BLaER1 treated with 17β-estradiol and CSF1 and Interleukin-3, amounts not matched to agents 10 nM and 100 nM (cell line): ENCODE data around the gene SHISA5.
"Not testable (repeated sequence)": the region's sequence is repeated elsewhere in the genome, so short reads cannot be mapped to it uniquely, and the experiment has no call there.

Source experiments
- H3K27ac ChIP-seq, 11 experiments: shearing (Covaris generic); formaldehyde crosslinking; 2 replicates each; pipeline ENCODE4 v1.8.1; 2022
- H3K27me3 ChIP-seq, 11 experiments: shearing (Covaris generic); formaldehyde crosslinking; 2 replicates each; pipeline ENCODE4 v1.8.1; 2022
- H3K36me3 ChIP-seq, 11 experiments: shearing (Covaris generic); formaldehyde crosslinking; 2 replicates each; pipeline ENCODE4 v1.8.1; 2022
- H3K4me1 ChIP-seq, 10 experiments: shearing (Covaris generic); formaldehyde crosslinking; 2 replicates each; pipeline ENCODE4 v1.8.1; 2022
- H3K4me2 ChIP-seq, 11 experiments: shearing (Covaris generic); formaldehyde crosslinking; 2 replicates each; pipeline ENCODE4 v1.8.1; 2022
- H3K4me3 ChIP-seq, 10 experiments: shearing (Covaris generic); formaldehyde crosslinking; 2 replicates each; pipeline ENCODE4 v1.8.1; 2022
- H3K9ac ChIP-seq, 11 experiments: shearing (Covaris generic); formaldehyde crosslinking; 2 replicates each; pipeline ENCODE4 v1.8.1; 2022
- H3K9me3 ChIP-seq, 11 experiments: shearing (Covaris generic); formaldehyde crosslinking; replicated peaks in 1 of 11; 2 replicates each; pipeline ENCODE4 v1.8.1; 2022
- H4K20me1 ChIP-seq, 11 experiments: shearing (Covaris generic); formaldehyde crosslinking; 2 replicates each; pipeline ENCODE4 v1.8.1; 2022
- Cebpa-rat ChIP-seq, 11 experiments: shearing (Covaris generic); IDR thresholded peaks; 2 replicates each; pipeline ENCODE4 v1.8.1; 2022

Gene SHISA5

DNA sequence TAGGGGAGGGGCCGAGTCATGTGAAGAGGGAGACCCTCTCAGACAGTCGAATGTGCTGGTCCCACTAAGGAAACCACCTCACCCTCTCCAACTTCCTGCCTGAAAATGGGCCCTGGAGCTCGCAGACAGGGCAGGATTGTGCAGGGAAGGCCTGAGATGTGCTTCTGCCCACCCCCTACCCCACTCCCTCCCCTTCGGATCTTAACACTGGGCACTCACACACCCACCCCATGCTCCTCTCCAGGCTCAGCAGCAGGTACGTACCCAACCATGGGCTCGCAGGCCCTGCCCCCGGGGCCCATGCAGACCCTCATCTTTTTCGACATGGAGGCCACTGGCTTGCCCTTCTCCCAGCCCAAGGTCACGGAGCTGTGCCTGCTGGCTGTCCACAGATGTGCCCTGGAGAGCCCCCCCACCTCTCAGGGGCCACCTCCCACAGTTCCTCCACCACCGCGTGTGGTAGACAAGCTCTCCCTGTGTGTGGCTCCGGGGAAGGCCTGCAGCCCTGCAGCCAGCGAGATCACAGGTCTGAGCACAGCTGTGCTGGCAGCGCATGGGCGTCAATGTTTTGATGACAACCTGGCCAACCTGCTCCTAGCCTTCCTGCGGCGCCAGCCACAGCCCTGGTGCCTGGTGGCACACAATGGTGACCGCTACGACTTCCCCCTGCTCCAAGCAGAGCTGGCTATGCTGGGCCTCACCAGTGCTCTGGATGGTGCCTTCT is 37.4 kb downstream of the SHISA5 start:
- TF ChIP-seq Cebpa-rat (IDR thresholded peaks at IDR 0.05), result no peak
- H3K9ac ChIP-seq, result peak overlapping the region; percentile 85 to 99 (median 93)
- no peaks in the 10 kb centered on the region for H3K27me3 ChIP-seq
- peaks cover 30 to 79% (median 63%) of the 10 kb centered on the region in 11 experiments for H3K36me3 ChIP-seq
- no peaks in the 10 kb centered on the region for H3K9me3 ChIP-seq
- peak overlapping the region; percentile 61 to 85 (median 73) for H3K4me3 ChIP-seq
- peaks cover 58 to 70% (median 64%) of the 10 kb centered on the region in 10 experiments for H3K4me1 ChIP-seq
- peak overlapping the region; percentile 83 to 100 (median 98) for H3K27ac ChIP-seq
- H4K20me1 ChIP-seq, result peaks cover 17 to 45% (median 41%) of the 10 kb centered on the region in 11 experiments; a peak in 19 of 22 replicates
- H3K4me2 ChIP-seq, result peak overlapping the region; percentile 91 to 100 (median 99)

DNA sequence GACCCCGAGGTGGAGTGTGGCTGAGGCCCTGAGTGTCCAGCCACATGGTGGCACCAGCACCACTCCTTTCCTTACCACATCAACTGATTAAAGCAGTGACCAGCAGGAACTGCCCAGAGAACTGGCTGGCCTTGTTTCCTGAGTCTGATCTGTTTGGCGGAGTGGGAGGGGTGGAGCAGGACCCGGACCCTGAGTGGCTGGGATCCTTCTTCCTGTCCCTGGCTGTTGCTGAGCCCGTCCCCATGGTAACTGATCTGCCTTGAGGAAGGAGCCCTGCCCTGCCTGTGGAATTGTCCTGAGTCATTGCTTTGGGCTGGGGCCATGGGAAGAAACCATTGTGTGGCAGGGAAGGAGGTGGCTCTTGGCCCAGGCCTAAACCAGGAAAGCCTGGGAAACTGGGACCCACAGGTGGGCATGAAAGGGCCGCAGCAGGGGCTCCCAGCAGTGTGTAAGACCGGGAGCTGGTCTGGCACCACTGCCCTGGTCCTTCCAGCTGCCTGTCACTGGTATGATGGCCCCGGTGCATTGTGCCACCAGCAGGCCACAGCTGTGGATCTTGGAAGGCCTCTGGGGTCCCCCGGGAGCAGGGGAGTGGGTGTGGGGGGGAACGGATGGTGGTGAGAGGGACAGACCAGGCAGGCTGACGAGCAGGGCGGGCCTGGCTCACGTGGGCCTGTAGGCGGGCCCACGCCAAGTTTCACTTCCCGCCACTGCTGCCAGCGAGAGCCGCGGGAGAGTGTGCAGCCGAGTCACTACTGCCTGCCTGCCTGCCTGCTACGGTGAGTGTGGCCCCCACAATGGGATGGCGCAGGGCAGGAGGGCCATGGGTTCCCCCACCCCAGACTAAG is 38.2 kb downstream of the SHISA5 start:
- Histone ChIP-seq H3K4me2 (peak overlapping the region; percentile 91 to 100 (median 99)), H3K9ac (peak overlapping the region; percentile 85 to 99 (median 93)), H3K4me3 (peak overlapping the region; percentile 61 to 85 (median 73)), H3K9me3 (no peaks in the 10 kb centered on the region), H3K36me3 (peaks cover 35 to 87% (median 68%) of the 10 kb centered on the region in 11 experiments), H3K27me3 (no peaks in the 10 kb centered on the region), H3K4me1 (peaks cover 50 to 64% (median 60%) of the 10 kb centered on the region in 10 experiments), H4K20me1 (peaks cover 17 to 49% (median 41%) of the 10 kb centered on the region in 11 experiments; a peak in 19 of 22 replicates), H3K27ac (peak overlapping the region; percentile 83 to 100 (median 98))
- TF ChIP-seq Cebpa-rat (IDR thresholded peaks at IDR 0.05), result no peak

DNA sequence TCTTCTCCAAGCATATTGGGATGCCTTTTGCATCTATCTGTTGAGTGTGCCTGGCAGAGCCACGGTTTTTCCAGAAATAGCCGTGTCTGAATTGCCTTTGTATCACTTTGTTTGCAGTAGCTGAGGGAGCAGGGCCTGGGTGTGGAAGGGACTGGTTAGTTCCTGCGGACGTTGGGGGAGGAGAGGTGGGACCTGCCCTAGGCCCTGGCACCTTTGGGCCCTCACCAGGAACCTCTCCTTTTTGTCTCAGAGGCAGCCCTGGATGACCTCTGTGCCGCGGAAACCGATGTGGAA is 38.8 kb downstream of the SHISA5 start:
- H4K20me1 ChIP-seq, result peaks cover 17 to 48% (median 36%) of the 10 kb centered on the region in 11 experiments; a peak in 19 of 22 replicates
- H3K27ac ChIP-seq, result peak overlapping the region; percentile 28 to 100 (median 97); a peak in 21 of 22 replicates
- no peaks in the 10 kb centered on the region for H3K27me3 ChIP-seq
- H3K4me1 ChIP-seq, result peaks cover 44 to 64% (median 55%) of the 10 kb centered on the region in 10 experiments
- H3K4me3 ChIP-seq, result peak overlapping the region in 4 of 10 experiments; percentile 72 to 85 (median 75); a peak in 5 of 20 replicates
- H3K9ac ChIP-seq, result peak overlapping the region in 10 of 11 experiments; percentile 85 to 99 (median 92); a peak in 19 of 22 replicates
- TF ChIP-seq Cebpa-rat (IDR thresholded peaks at IDR 0.05), result no peak
- peaks cover 41 to 87% (median 70%) of the 10 kb centered on the region in 11 experiments for H3K36me3 ChIP-seq
- H3K4me2 ChIP-seq, result peak overlapping the region; percentile 25 to 100 (median 99); a peak in 21 of 22 replicates
- H3K9me3 ChIP-seq, result no peaks in the 10 kb centered on the region

DNA sequence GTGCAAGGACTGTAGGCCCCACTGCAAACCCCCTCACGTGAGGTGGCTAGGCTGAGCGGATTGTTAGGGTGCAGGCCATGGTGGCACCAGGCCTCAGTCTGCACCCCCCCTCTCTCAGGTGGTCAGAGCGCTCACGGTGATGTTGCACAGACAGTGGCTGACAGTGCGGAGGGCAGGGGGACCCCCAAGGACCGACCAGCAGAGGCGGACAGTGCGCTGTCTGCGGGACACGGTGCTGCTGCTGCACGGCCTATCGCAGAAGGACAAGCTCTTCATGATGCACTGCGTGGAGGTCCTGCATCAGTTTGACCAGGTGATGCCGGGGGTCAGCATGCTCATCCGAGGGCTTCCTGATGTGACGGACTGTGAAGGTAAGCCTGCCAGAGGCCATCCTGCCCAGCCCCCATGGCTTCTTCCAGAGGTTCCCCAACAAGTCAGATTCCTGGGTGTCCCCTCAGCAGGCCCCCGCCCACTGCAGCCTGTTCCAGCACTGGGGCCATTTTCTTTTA is 39.2 kb downstream of the SHISA5 start:
- Histone ChIP-seq H3K4me2 (peak overlapping the region in 9 of 11 experiments; percentile 25 to 100 (median 99); a peak in 18 of 22 replicates), H3K4me3 (no peak overlapping the region), H3K9me3 (no peaks in the 10 kb centered on the region), H3K4me1 (peaks cover 40 to 59% (median 51%) of the 10 kb centered on the region in 10 experiments), H3K36me3 (peaks cover 45 to 87% (median 70%) of the 10 kb centered on the region in 11 experiments), H3K27me3 (no peaks in the 10 kb centered on the region), H3K27ac (peak overlapping the region in 10 of 11 experiments; percentile 28 to 100 (median 96); a peak in 18 of 22 replicates), H4K20me1 (peaks cover 17 to 44% (median 32%) of the 10 kb centered on the region in 11 experiments; a peak in 19 of 22 replicates), H3K9ac (peak overlapping the region in 9 of 11 experiments; percentile 85 to 99 (median 93); a peak in 15 of 22 replicates)
- TF ChIP-seq Cebpa-rat (IDR thresholded peaks at IDR 0.05), result no peak

DNA sequence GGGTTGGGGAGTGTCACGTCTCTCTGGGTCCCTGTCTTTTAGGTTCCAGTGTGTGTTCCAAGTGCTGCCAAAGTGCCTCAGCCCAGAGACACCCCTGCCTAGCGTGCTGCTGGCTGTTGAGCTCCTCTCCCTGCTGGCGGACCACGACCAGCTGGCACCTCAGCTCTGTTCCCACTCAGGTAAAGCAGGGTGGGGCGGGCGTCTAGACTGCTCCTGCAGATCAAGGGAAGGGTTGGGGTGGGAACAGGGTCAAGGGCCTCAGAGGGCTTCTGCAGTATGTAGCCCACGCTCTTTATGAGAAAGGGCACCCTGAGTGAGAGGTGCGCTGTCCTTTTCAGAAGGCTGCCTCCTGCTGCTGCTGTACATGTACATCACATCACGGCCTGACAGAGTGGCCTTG is 40.3 kb downstream of the SHISA5 start:
- Histone ChIP-seq H3K36me3 (peaks cover 45 to 87% (median 70%) of the 10 kb centered on the region in 11 experiments), H3K9ac (0 out of 22 replicates have a peak overlapping the region, but pooled peaks of 3 of the 11 experiments have one; percentile 1 to 19 (median 17))

DNA sequence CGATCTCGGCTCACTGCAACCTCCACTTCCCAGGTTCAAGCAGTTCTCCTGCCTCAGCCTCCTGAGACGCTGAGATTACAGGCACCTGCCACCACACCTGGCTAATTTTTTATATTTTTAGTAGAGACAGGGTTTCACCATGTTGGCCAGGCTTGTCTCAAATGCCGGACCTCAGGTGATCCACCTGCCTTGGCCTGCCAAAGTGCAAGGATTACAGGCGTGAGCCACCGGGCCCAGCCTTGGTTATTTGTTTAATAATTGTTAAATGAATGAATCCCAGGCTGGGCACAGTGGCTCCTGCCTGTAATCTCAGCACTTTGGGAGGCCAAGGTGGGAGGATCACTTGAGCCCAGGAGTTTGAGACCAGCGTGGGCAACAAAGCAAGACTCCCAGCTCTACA is 42.2 kb downstream of the SHISA5 start:
- not testable (repeated sequence) for H3K9ac ChIP-seq, H3K9me3 ChIP-seq, H3K4me3 ChIP-seq, H3K4me2 ChIP-seq, H3K27me3 ChIP-seq, H3K27ac ChIP-seq
- peaks cover 10 to 29% (median 21%) of the 10 kb centered on the region in 10 experiments for H3K4me1 ChIP-seq
- peaks cover 48 to 87% (median 70%) of the 10 kb centered on the region in 11 experiments for H3K36me3 ChIP-seq
- peaks cover 0 to 14% (median 2%) of the 10 kb centered on the region in 11 experiments; a peak in 12 of 22 replicates for H4K20me1 ChIP-seq

More for the DNA sequence above, 40.3 kb downstream of the SHISA5 start:
- H3K4me2 ChIP-seq, result no peak overlapping the region
- TF ChIP-seq Cebpa-rat (IDR thresholded peaks at IDR 0.05), result no peak
- no peak overlapping the region; a peak in 1 of 22 replicates for H3K27ac ChIP-seq
- no peak overlapping the region for H3K4me3 ChIP-seq
- no peaks in the 10 kb centered on the region for H3K27me3 ChIP-seq
- peaks cover 29 to 49% (median 40%) of the 10 kb centered on the region in 10 experiments for H3K4me1 ChIP-seq
- peaks cover 13 to 33% (median 21%) of the 10 kb centered on the region in 11 experiments; a peak in 19 of 22 replicates for H4K20me1 ChIP-seq
- H3K9me3 ChIP-seq, result no peaks in the 10 kb centered on the region

DNA sequence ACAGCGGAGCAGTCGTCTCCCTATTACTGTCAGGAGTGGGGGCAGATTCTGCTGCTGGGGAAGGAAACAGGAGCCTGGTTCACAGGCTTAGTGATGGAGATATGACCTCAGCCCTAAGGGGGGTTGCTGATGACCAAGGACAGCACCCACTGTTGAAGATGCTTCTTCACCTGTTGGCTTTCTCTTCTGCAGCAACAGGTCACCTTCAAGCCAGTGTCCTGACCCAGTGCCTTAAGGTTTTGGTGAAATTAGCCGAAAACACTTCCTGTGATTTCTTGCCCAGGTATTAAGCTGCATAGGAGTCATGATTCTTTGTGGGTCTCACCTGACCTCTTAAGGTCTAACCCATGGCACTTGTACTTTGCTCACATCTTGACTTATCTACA is 43.5 kb downstream of the SHISA5 start:
- Histone ChIP-seq H3K4me1 (peaks cover 8 to 22% (median 12%) of the 10 kb centered on the region in 10 experiments), H3K27me3 (no peaks in the 10 kb centered on the region), H3K4me2 (no peak overlapping the region; a peak in 1 of 22 replicates), H3K27ac (no peak overlapping the region), H3K9ac (0 out of 22 replicates have a peak overlapping the region, but pooled peaks of 1 of the 11 experiments have one; percentile 25), H4K20me1 (peaks cover 0 to 12% (median 0%) of the 10 kb centered on the region in 11 experiments; a peak in 3 of 22 replicates), H3K36me3 (peaks cover 61 to 97% (median 82%) of the 10 kb centered on the region in 11 experiments), H3K9me3 (no peaks in the 10 kb centered on the region), H3K4me3 (no peak overlapping the region)
- no peak for TF ChIP-seq Cebpa-rat (IDR thresholded peaks at IDR 0.05)

DNA sequence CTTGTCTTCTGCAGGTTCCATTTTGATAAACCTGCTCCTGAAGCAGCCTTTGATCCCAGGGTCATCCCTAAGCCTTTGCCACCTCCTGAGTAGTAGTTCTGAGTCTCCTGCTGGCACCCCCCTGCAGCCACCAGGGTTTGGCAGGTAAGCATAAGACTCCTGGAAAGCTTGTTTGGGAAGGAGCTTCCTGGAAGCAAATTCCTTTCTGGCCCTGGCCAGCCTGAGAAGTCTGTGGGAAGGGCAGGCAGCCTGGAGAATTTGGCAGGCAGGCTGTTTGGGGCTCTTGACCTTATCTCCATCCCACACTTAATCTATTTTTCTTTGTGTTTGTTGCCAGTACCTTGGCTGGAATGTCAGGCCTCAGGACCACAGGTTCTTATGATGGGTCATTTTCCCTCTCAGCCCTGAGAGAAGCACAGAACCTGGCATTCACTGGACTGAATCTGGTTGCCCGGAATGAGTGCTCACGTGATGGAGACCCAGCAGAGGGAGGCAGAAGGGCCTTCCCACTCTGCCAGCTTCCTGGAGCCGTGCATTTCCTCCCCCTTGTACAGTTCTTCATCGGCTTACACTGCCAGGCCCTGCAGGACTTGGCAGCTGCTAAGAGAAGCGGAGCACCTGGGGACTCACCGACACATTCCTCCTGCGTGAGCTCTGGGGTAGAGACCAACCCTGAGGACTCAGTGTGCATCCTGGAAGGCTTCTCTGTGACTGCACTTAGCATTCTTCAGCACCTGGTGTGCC is 44.0 kb downstream of the SHISA5 start:
- Histone ChIP-seq H3K4me2 (no peak overlapping the region), H3K36me3 (peaks cover 67 to 99% (median 88%) of the 10 kb centered on the region in 11 experiments), H3K9ac (no peak overlapping the region), H4K20me1 (peaks cover 0 to 12% (median 0%) of the 10 kb centered on the region in 11 experiments; a peak in 3 of 22 replicates), H3K27ac (no peak overlapping the region), H3K27me3 (no peaks in the 10 kb centered on the region), H3K9me3 (no peaks in the 10 kb centered on the region), H3K4me1 (peaks cover 3 to 16% (median 7%) of the 10 kb centered on the region in 10 experiments; a peak in 18 of 20 replicates), H3K4me3 (no peak overlapping the region)
- no peak for TF ChIP-seq Cebpa-rat (IDR thresholded peaks at IDR 0.05)
